ENCODE measurements around the gene HPCAL1. TPM values are rescaled to one million over a fixed set of nuclear protein-coding genes. Genes with fewer than 3 reads are reported as not detected.

The HPCAL1 gene
- polyA plus RNA-seq, 3 donors: 82.1 to 99.5 (median 98.0) TPM

GRCh38 chr2:10274983-10275802 lies 27.5 kb upstream of the HPCAL1 start:
- no peaks in the 10 kb centered on the region for H3K9me3 Mint-ChIP-seq
- WGBS (ENCODE audit: insufficient coverage): 90% methylated on average over 8 of the region's 15 CpGs
- H3K27ac Mint-ChIP-seq: no peak overlapping the region
- H3K4me3 Mint-ChIP-seq: no peak overlapping the region
- no peak for TF ChIP-seq CTCF (IDR thresholded peaks at IDR 0.05)
- no peak overlapping the region for H3K4me3 ChIP-seq (replicated peaks in 1 of 3; ENCODE audit: low read depth in 2 of 3, low read length in 3 of 3)
- H3K27ac ChIP-seq (ENCODE audit: low read depth in 1 of 2, low read length in 2 of 2): no peak overlapping the region
- no peaks in the 10 kb centered on the region for H3K9me3 ChIP-seq (replicated peaks in 1 of 2; ENCODE audit: control insufficient read depth in 1 of 2, insufficient read depth in 1 of 2, low read length in 2 of 2)
- no peak overlapping the region for H2AFZ ChIP-seq (ENCODE audit: insufficient read depth, low read depth, low read length, poor library complexity, severe bottlenecking)
- peaks cover 38% of the 10 kb centered on the region for H3K4me1 Mint-ChIP-seq
- DNase-seq: no peak
- peaks cover 36 to 41% of the 10 kb centered on the region in 2 donors for H3K4me1 ChIP-seq (ENCODE audit: control insufficient read depth in 1 of 2, insufficient read depth in 2 of 2, low read length in 2 of 2)
- no peaks in the 10 kb centered on the region for H4K20me1 ChIP-seq (ENCODE audit: insufficient read depth, low read length)
- no peaks in the 10 kb centered on the region for H3K27me3 ChIP-seq (ENCODE audit: control insufficient read depth in 2 of 2, insufficient read depth in 2 of 2, low read length in 2 of 2)
- H3K4me2 ChIP-seq (replicated peaks; ENCODE audit: extremely low read depth, low read length, poor library complexity, severe bottlenecking): no peak overlapping the region
- peaks cover 0 to 3% (median 2%) of the 10 kb centered on the region in 3 donors for H3K27me3 Mint-ChIP-seq (ENCODE audit: low read depth in 3 of 3)
- no peaks in the 10 kb centered on the region for H3K79me2 ChIP-seq (ENCODE audit: insufficient read depth, low read length)
- H3K9ac ChIP-seq (ENCODE audit: insufficient read depth, low read length, poor library complexity, severe bottlenecking): no peak overlapping the region
- H3K36me3 ChIP-seq (replicated peaks in 1 of 2; ENCODE audit: control insufficient read depth in 1 of 2, insufficient read depth in 2 of 2, low read length in 2 of 2): no peaks in the 10 kb centered on the region
- intact Hi-C loops (cut with micrococcal nuclease): loop anchor here (5.0 to 10.0 kb wide), 2 partner anchors 32 to 150 kb away; partner anchors contain the start of gene RRM2 (in 1 of the 2)
- no peaks in the 10 kb centered on the region for H3K36me3 Mint-ChIP-seq

DNA sequence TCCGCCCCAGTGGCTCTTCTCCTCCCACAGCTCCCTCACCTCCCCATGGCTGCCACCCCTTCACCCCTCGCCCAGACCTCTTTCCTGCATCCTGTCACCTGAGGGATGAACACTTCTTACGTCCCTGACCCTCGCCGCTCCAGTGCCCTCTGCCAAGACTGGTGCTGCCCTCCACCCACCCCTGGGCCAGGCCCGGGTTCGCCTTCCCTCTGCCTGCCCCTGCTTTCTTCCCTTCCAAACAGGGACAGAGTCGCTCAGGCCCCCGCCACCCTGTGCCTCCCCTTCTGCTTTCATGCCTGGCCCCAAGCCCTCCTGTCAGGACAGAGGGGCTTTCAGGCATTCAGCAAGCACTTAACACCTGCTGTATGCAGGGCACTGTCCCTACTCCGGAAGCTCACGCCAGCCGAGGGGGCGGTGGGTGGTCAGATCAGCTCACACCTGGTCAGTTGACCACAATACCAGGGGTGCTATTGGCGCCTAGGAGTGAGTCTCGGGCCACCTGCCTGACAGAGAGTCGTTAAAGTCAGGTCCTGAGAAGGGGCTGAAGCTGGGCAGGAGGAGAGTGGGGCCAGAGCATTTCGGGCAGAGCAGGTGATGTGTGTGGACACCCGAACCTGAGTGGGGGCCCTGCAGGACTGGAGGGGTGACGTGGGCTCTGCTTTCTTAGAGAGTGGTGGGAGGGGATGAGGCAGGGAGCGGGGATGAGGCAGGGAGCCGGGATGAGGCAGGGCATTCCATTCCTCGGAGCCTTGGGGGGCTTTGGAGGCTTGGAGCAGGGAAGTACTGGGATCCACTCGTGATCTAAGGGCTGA lies 26.0 kb upstream of the HPCAL1 start:
- Mint-ChIP-seq H3K27ac (peak overlapping the region in 6 of 7 donors; percentile 30 to 97 (median 95)), H3K4me1 (peaks cover 32% of the 10 kb centered on the region), H3K9me3 (peaks cover 0 to 4% (median 0%) of the 10 kb centered on the region in 7 donors), H3K4me3 (no peak overlapping the region), H3K27me3 (ENCODE audit: low read depth in 3 of 3) (peaks cover 0 to 3% (median 2%) of the 10 kb centered on the region in 3 donors), H3K36me3 (no peaks in the 10 kb centered on the region)
- H3K4me3 ChIP-seq (replicated peaks in 1 of 3; ENCODE audit: low read depth in 2 of 3, low read length in 3 of 3): no peak overlapping the region
- no peaks in the 10 kb centered on the region for H3K27me3 ChIP-seq (ENCODE audit: control insufficient read depth in 2 of 2, insufficient read depth in 2 of 2, low read length in 2 of 2)
- no peak overlapping the region for H3K4me2 ChIP-seq (replicated peaks; ENCODE audit: extremely low read depth, low read length, poor library complexity, severe bottlenecking)
- TF ChIP-seq CTCF (IDR thresholded peaks at IDR 0.05): no peak
- intact Hi-C loops (cut with micrococcal nuclease): loop anchor here in 1 of 2 donors (10.0 kb wide), 1 partner anchor 152 kb away; the partner anchor contains the start of gene RRM2
- no peak overlapping the region for H3K27ac ChIP-seq (ENCODE audit: low read depth in 1 of 2, low read length in 2 of 2)
- H3K36me3 ChIP-seq (replicated peaks in 1 of 2; ENCODE audit: control insufficient read depth in 1 of 2, insufficient read depth in 2 of 2, low read length in 2 of 2): no peaks in the 10 kb centered on the region
- DNase-seq: no peak
- H3K9me3 ChIP-seq (replicated peaks in 1 of 2; ENCODE audit: control insufficient read depth in 1 of 2, insufficient read depth in 1 of 2, low read length in 2 of 2): no peaks in the 10 kb centered on the region
- no peak overlapping the region for H2AFZ ChIP-seq (ENCODE audit: insufficient read depth, low read depth, low read length, poor library complexity, severe bottlenecking)
- 93% methylated on average over 23 of the region's 23 CpGs for WGBS (ENCODE audit: insufficient coverage)
- H4K20me1 ChIP-seq (ENCODE audit: insufficient read depth, low read length): no peaks in the 10 kb centered on the region
- H3K9ac ChIP-seq (ENCODE audit: insufficient read depth, low read length, poor library complexity, severe bottlenecking): no peak overlapping the region
- H3K4me1 ChIP-seq (ENCODE audit: control insufficient read depth in 1 of 2, insufficient read depth in 2 of 2, low read length in 2 of 2): peaks cover 27 to 31% of the 10 kb centered on the region in 2 donors
- H3K79me2 ChIP-seq (ENCODE audit: insufficient read depth, low read length): no peaks in the 10 kb centered on the region
